K562 (cell line): ENCODE measurements around the gene FPGS.

Experiments
- BACH1 ChIP-seq: fragments of 200-800 bp; sonication (Bioruptor generic); IDR thresholded peaks from 2 replicates; pipeline ENCODE4 v1.6.1; 2016; ENCODE audit warnings: missing genetic modification characterization, missing compliant biosample characterization
- RFX5 ChIP-seq: IDR thresholded peaks from 2 replicates; pipeline ENCODE4 v1.6.1; 2011; ENCODE audit warnings: low read depth, mild to moderate bottlenecking, improper control_type of control experiment, low read length

GRCh38 chr9:127767909-127768331, 34.8 kb upstream of the FPGS start:
- TF ChIP-seq BACH1 (tag): no peak
- no peak for TF ChIP-seq RFX5
